HEK293T (cell line): ENCODE data around the gene TM4SF18.

Experiments used
- BHLHE40 ChIP-seq: fragments of 450-650 bp; IDR thresholded peaks from 2 replicates; pipeline ENCODE4 v1.6.1; 2016; ENCODE audit warnings: mild to moderate bottlenecking, moderate library complexity, borderline replicate concordance
- CTBP1 ChIP-seq: fragments of 450-650 bp; IDR thresholded peaks from 2 replicates; pipeline ENCODE4 v1.6.1; 2016; ENCODE audit warnings: borderline replicate concordance
- ELF4 ChIP-seq: fragments of 450-650 bp; IDR thresholded peaks from 2 replicates; pipeline ENCODE4 v1.6.1; 2017; ENCODE audit warnings: antibody characterized with exemption
- FOXA1 ChIP-seq: fragments of 450-650 bp; IDR thresholded peaks from 2 replicates; pipeline ENCODE4 v1.6.1; 2016; ENCODE audit warnings: mild to moderate bottlenecking
- FOXK2 ChIP-seq: fragments of 450-650 bp; IDR thresholded peaks from 2 replicates; pipeline ENCODE4 v1.6.1; 2016; ENCODE audit warnings: mild to moderate bottlenecking
- HDGF ChIP-seq: fragments of 450-650 bp; IDR thresholded peaks from 2 replicates; pipeline ENCODE4 v1.6.1; 2017; ENCODE audit warnings: antibody characterized with exemption, borderline replicate concordance
- L3MBTL2 ChIP-seq: fragments of 450-650 bp; conservative IDR thresholded peaks from 2 replicates; pipeline ENCODE4 v1.6.1; 2016; ENCODE audit warnings: mild to moderate bottlenecking
- LEF1 ChIP-seq: fragments of 450-650 bp; IDR thresholded peaks from 2 replicates; pipeline ENCODE4 v1.6.1; 2017; ENCODE audit warnings: mild to moderate bottlenecking, borderline replicate concordance
- NFRKB ChIP-seq: fragments of 450-650 bp; IDR thresholded peaks from 2 replicates; pipeline ENCODE4 v1.6.1; 2016; ENCODE audit warnings: mild to moderate bottlenecking, moderate library complexity
- SP1 ChIP-seq: fragments of 450-650 bp; IDR thresholded peaks from 2 replicates; pipeline ENCODE4 v1.6.1; 2017
- TARDBP ChIP-seq: fragments of 450-650 bp; IDR thresholded peaks from 2 replicates; pipeline ENCODE4 v1.6.1; 2016
- ZNF384 ChIP-seq: fragments of 450-650 bp; IDR thresholded peaks from 2 replicates; pipeline ENCODE4 v1.6.1; 2016
- TF ChIP-seq, protein P1 (sequence below): fragments of 450-650 bp; IDR thresholded peaks from 2 replicates; pipeline ENCODE4 v1.6.1; 2016

DNA sequence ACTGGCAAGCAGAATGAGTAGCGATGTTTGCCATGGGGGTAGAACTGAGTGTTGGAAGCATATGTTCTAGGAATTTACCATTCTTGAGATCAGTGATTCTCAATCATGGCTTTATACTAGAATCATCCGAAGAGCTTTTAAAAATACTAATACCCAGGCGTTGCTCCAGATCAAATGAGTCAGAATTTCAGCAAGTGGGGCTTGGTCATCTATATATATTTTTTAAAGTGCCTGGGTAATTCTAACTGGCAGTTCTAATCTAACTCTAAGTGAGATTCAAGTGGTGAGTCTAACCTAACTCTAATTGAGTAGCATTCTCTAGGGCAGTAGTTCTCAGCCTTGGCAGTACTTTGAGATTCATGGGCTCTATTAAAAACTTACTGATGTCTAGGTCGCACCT is 23.2 kb upstream of the TM4SF18 start:
- TF ChIP-seq TARDBP, result no peak
- TF ChIP-seq BHLHE40, result no peak
- no peak for TF ChIP-seq FOXA1
- TF ChIP-seq HDGF, result no peak
- no peak for TF ChIP-seq SP1
- TF ChIP-seq, protein P1, sequence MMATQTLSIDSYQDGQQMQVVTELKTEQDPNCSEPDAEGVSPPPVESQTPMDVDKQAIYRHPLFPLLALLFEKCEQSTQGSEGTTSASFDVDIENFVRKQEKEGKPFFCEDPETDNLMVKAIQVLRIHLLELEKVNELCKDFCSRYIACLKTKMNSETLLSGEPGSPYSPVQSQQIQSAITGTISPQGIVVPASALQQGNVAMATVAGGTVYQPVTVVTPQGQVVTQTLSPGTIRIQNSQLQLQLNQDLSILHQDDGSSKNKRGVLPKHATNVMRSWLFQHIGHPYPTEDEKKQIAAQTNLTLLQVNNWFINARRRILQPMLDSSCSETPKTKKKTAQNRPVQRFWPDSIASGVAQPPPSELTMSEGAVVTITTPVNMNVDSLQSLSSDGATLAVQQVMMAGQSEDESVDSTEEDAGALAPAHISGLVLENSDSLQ, result no peak
- no peak for TF ChIP-seq NFRKB
- no peak for TF ChIP-seq ZNF384
- no peak for TF ChIP-seq CTBP1
- no peak for TF ChIP-seq FOXK2
- TF ChIP-seq LEF1, result no peak
- no peak for TF ChIP-seq ELF4
- TF ChIP-seq L3MBTL2, result no peak
